Measurements from ENCODE around the gene CERT1.

The CERT1 gene

GRCh38 chr5:75380099-75380498 is 131.3 kb downstream of the CERT1 start:
- no peak for DNase-seq (ENCODE audit: low read depth)
- no peak overlapping the region for H3K4me3 ChIP-seq (ENCODE audit: low read length)
- no peak for TF ChIP-seq CTCF (conservative IDR thresholded peaks at IDR 0.05; ENCODE audit: low read depth, low read length)

- no peak overlapping the region for H3K4me3 ChIP-seq (ENCODE audit: low read length)
- no peak for DNase-seq (ENCODE audit: low read depth)
- TF ChIP-seq CTCF (conservative IDR thresholded peaks at IDR 0.05; ENCODE audit: low read depth, low read length), result no peak
Observed at GRCh38 chr5:75375414-75375813, 136.0 kb downstream of the CERT1 start.

GRCh38 chr5:75374394-75374814 is 137.0 kb downstream of the CERT1 start:
- no peak overlapping the region for H3K4me3 ChIP-seq (ENCODE audit: low read length)
- no peak for DNase-seq (ENCODE audit: low read depth)
- no peak for TF ChIP-seq CTCF (conservative IDR thresholded peaks at IDR 0.05; ENCODE audit: low read depth, low read length)

- no peak for TF ChIP-seq CTCF (conservative IDR thresholded peaks at IDR 0.05; ENCODE audit: low read depth, low read length)
- DNase-seq (ENCODE audit: low read depth), result no peak
- H3K4me3 ChIP-seq (ENCODE audit: low read length), result no peak overlapping the region
Observed at GRCh38 chr5:75373862-75374261, 137.6 kb downstream of the CERT1 start.

- H3K4me3 ChIP-seq (ENCODE audit: low read length), result no peak overlapping the region
- DNase-seq (ENCODE audit: low read depth), result no peak
- no peak for TF ChIP-seq CTCF (conservative IDR thresholded peaks at IDR 0.05; ENCODE audit: low read depth, low read length)
Observed at GRCh38 chr5:75368391-75368790, 143.0 kb downstream of the CERT1 start.

- TF ChIP-seq CTCF (conservative IDR thresholded peaks at IDR 0.05; ENCODE audit: low read depth, low read length), result no peak
- H3K4me3 ChIP-seq (ENCODE audit: low read length), result no peak overlapping the region
- no peak for DNase-seq (ENCODE audit: low read depth)
Observed at GRCh38 chr5:75367401-75367800, 144.0 kb downstream of the CERT1 start.

GRCh38 chr5:75366787-75367186 is 144.6 kb downstream of the CERT1 start:
- H3K4me3 ChIP-seq (ENCODE audit: low read length), result no peak overlapping the region
- no peak for DNase-seq (ENCODE audit: low read depth)
- no peak for TF ChIP-seq CTCF (conservative IDR thresholded peaks at IDR 0.05; ENCODE audit: low read depth, low read length)
